H1 (cell line): Measurements from ENCODE around the gene GALNT5. TPM values are rescaled to one million over a fixed set of nuclear protein-coding genes. Genes with fewer than 3 reads are reported as not detected.

Source experiments
- CTCF ChIA-PET: fragments of 300-600 bp; sonication (Branson Sonifier 250); formaldehyde crosslinking; loops from one replicate; lab custom pipeline; 2021; ENCODE audit not compliant: partially characterized antibody; lab: Charles Lee
- POLR2A ChIA-PET: fragments of 300-600 bp; sonication (Branson Sonifier 250); formaldehyde crosslinking; loops from one replicate; lab custom pipeline; 2021; ENCODE audit warnings: inconsistent platforms; ENCODE audit not compliant: partially characterized antibody; lab: Charles Lee
- DNase-seq, 2 experiments: peaks; one replicate each; pipeline versions ENCODE4 v3.0.0 to v3.0.0-alpha.2; 2010 to 2022; ENCODE audit warnings: low spot score in 2 of 2, low read depth in 1 of 2, mixed read lengths in 1 of 2
- FAIRE-seq: peaks from 2 replicates; lab custom pipeline; 2011; peaks lifted over from hg19 to GRCh38; lab: Jason Lieb, UNC
- H2AFZ ChIP-seq: 2 replicates; pipeline ENCODE4 v1.8.1; 2012; ENCODE audit warnings: low read length, inconsistent platforms
- H2AK5ac ChIP-seq: 2 replicates; pipeline ENCODE4 v1.6.1; 2013; ENCODE audit warnings: low read depth, low read length
- H2BK120ac ChIP-seq: replicated peaks from 2 replicates; pipeline ENCODE3; 2013; ENCODE audit warnings: low read depth, low read length, inconsistent platforms
- H2BK12ac ChIP-seq: 2 replicates; pipeline ENCODE4 v1.6.1; 2013; ENCODE audit warnings: low read depth, low read length
- H2BK15ac ChIP-seq: 2 replicates; pipeline ENCODE4 v1.6.1; 2013; ENCODE audit warnings: low read length
- H2BK20ac ChIP-seq: 2 replicates; pipeline ENCODE4 v1.6.1; 2013; ENCODE audit warnings: low read length
- H2BK5ac ChIP-seq: 2 replicates; pipeline ENCODE4 v1.6.1; 2013; ENCODE audit warnings: low read depth, low read length
- H3K14ac ChIP-seq: 2 replicates; pipeline ENCODE4 v1.6.1; 2013; ENCODE audit warnings: inconsistent platforms; ENCODE audit not compliant: insufficient read length
- H3K18ac ChIP-seq: 2 replicates; pipeline ENCODE4 v1.6.1; 2013; ENCODE audit warnings: low read length; ENCODE audit errors: extremely low read depth
- H3K23ac ChIP-seq: 2 replicates; pipeline ENCODE4 v1.6.1; 2013; ENCODE audit warnings: inconsistent platforms; ENCODE audit not compliant: insufficient read length
- H3K23me2 ChIP-seq: 2 replicates; pipeline ENCODE4 v1.6.1; 2013; ENCODE audit warnings: low read depth, low read length
- H3K27ac ChIP-seq: 2 replicates; pipeline ENCODE4 v1.6.1; 2011; ENCODE audit warnings: low read depth, low read length, inconsistent platforms
- H3K27me3 ChIP-seq, 4 experiments: replicated peaks in 1 of 4; 1 replicate in 1 of 4; 2 replicates in 3 of 4; pipeline versions ENCODE4 v1.6.1 to v1.8.1; 2011 to 2013; ENCODE audit warnings: low read length in 3 of 4, mild to moderate bottlenecking in 3 of 4, inconsistent platforms in 2 of 4, mixed read lengths in 2 of 4, moderate library complexity in 1 of 4; ENCODE audit not compliant: control insufficient read depth in 3 of 4, insufficient read depth in 3 of 4; ENCODE audit errors: extremely low read depth in 1 of 4
- H3K36me3 ChIP-seq, 4 experiments: 2 replicates each; pipeline versions ENCODE4 v1.6.1 to v1.8.1; 2011 to 2013; ENCODE audit warnings: mild to moderate bottlenecking in 4 of 4, low read length in 3 of 4, moderate library complexity in 2 of 4, control low read depth in 1 of 4, inconsistent platforms in 1 of 4; ENCODE audit not compliant: insufficient read depth in 4 of 4, control insufficient read depth in 2 of 4
- H3K4ac ChIP-seq: replicated peaks from 2 replicates; pipeline ENCODE3; 2013; ENCODE audit warnings: low read length, low read depth, mixed read lengths, inconsistent platforms; ENCODE audit not compliant: insufficient read length
- H3K4me1 ChIP-seq, 4 experiments: replicated peaks in 1 of 4; 1 replicate in 1 of 4; 2 replicates in 3 of 4; pipeline versions ENCODE4 v1.6.1 to v1.8.1; 2011 to 2013; ENCODE audit warnings: low read length in 3 of 4, inconsistent platforms in 2 of 4, mixed read lengths in 1 of 4; ENCODE audit not compliant: insufficient read depth in 4 of 4, control insufficient read depth in 3 of 4
- H3K4me2 ChIP-seq, 2 experiments: 2 replicates each; pipeline versions ENCODE4 v1.6.1 to v1.8.1; 2011 to 2013; ENCODE audit warnings: low read depth in 2 of 2, low read length in 2 of 2, control low read depth in 1 of 2, inconsistent platforms in 1 of 2, mild to moderate bottlenecking in 1 of 2; ENCODE audit not compliant: insufficient read depth in 1 of 2
- H3K4me3 ChIP-seq, 4 experiments: fragments of 200-600, 300-600 bp in 1 of 4; sonication (generic), shearing (Covaris generic), sonication (Bioruptor Twin) in 1 of 4; 2 replicates each; pipeline versions ENCODE4 v1.5.1 to v1.8.1; 2011 to 2016; ENCODE audit warnings: low read length in 4 of 4, low read depth in 3 of 4, control low read depth in 2 of 4, inconsistent platforms in 2 of 4, mild to moderate bottlenecking in 2 of 4, mixed read lengths in 1 of 4, moderate library complexity in 1 of 4; ENCODE audit not compliant: insufficient read depth in 2 of 4; ENCODE audit errors: extremely low read depth in 1 of 4
- H3K56ac ChIP-seq: replicated peaks from 2 replicates; pipeline ENCODE3; 2013; ENCODE audit warnings: low read depth, mild to moderate bottlenecking, mixed read lengths, low read length, inconsistent platforms; ENCODE audit not compliant: insufficient read length
- H3K79me1 ChIP-seq: 2 replicates; pipeline ENCODE4 v1.6.1; 2013; ENCODE audit warnings: low read depth, low read length, control low read depth
- H3K79me2 ChIP-seq, 2 experiments: 2 replicates each; pipeline versions ENCODE4 v1.6.1 to v1.8.1; 2012 to 2013; ENCODE audit warnings: low read length in 2 of 2, mild to moderate bottlenecking in 2 of 2, inconsistent platforms in 1 of 2; ENCODE audit not compliant: insufficient read depth in 2 of 2, control insufficient read depth in 1 of 2
- H3K9ac ChIP-seq, 4 experiments: replicated peaks in 1 of 4; 1 replicate in 1 of 4; 2 replicates in 3 of 4; pipeline versions ENCODE4 v1.6.1 to v1.8.1; 2011 to 2013; ENCODE audit warnings: low read depth in 3 of 4, low read length in 3 of 4, control low read depth in 2 of 4, mild to moderate bottlenecking in 2 of 4, moderate library complexity in 2 of 4, inconsistent platforms in 1 of 4; ENCODE audit errors: extremely low read depth in 1 of 4
- H3K9me3 ChIP-seq, 2 experiments: 2 replicates each; pipeline versions ENCODE4 v1.6.1 to v1.8.1; 2012 to 2013; ENCODE audit warnings: mild to moderate bottlenecking in 2 of 2, moderate library complexity in 2 of 2, control low read depth in 1 of 2, inconsistent platforms in 1 of 2, low read depth in 1 of 2, low read length in 1 of 2, mixed read lengths in 1 of 2; ENCODE audit not compliant: insufficient read depth in 2 of 2
- H4K20me1 ChIP-seq, 2 experiments: replicated peaks in 1 of 2; 2 replicates each; pipeline versions ENCODE3 to v1.8.1; 2011 to 2013; ENCODE audit warnings: inconsistent platforms in 2 of 2, low read length in 2 of 2, mild to moderate bottlenecking in 1 of 2; ENCODE audit not compliant: insufficient read depth in 2 of 2, control insufficient read depth in 1 of 2
- H4K5ac ChIP-seq: 2 replicates; pipeline ENCODE4 v1.6.1; 2013; ENCODE audit warnings: low read length, low read depth, mixed read lengths, inconsistent platforms; ENCODE audit not compliant: insufficient read length
- H4K8ac ChIP-seq: 2 replicates; pipeline ENCODE4 v1.8.0; 2013; ENCODE audit warnings: mild to moderate bottlenecking, moderate library complexity, low read length, inconsistent platforms; ENCODE audit not compliant: insufficient read depth; ENCODE audit errors: extremely low read depth
- H4K91ac ChIP-seq: replicated peaks from 2 replicates; pipeline ENCODE3; 2013; ENCODE audit warnings: low read length, mixed read lengths, inconsistent platforms; ENCODE audit not compliant: insufficient read length
- ATF2 ChIP-seq: IDR thresholded peaks from 2 replicates; pipeline ENCODE4 v1.6.1; 2012; ENCODE audit warnings: low read length, inconsistent platforms
- CTCF ChIP-seq, 3 experiments: IDR thresholded peaks; 1 replicate in 2 of 3; 2 replicates in 1 of 3; pipeline versions ENCODE4 v1.5.1 to v1.6.1; 2011; ENCODE audit warnings: low read length in 3 of 3, mild to moderate bottlenecking in 3 of 3, inconsistent platforms in 2 of 3, low read depth in 1 of 3, moderate library complexity in 1 of 3; ENCODE audit not compliant: insufficient read depth in 1 of 3; ENCODE audit errors: control extremely low read depth in 1 of 3
- MAX ChIP-seq: IDR thresholded peaks from 2 replicates; pipeline ENCODE4 v1.6.1; 2012; ENCODE audit warnings: inconsistent platforms
- NANOG ChIP-seq: IDR thresholded peaks from 2 replicates; pipeline ENCODE4 v1.6.1; 2011; ENCODE audit warnings: low read length, low read depth, mild to moderate bottlenecking, inconsistent platforms; ENCODE audit not compliant: insufficient read depth, poor library complexity, severe bottlenecking
- RAD21 ChIP-seq, 2 experiments: IDR thresholded peaks in 1 of 2; conservative IDR thresholded peaks in 1 of 2; 2 replicates each; pipeline ENCODE4 v1.6.1; 2011; ENCODE audit warnings: low read depth in 2 of 2, low read length in 2 of 2, improper control_type of control experiment in 1 of 2, inconsistent platforms in 1 of 2, mild to moderate bottlenecking in 1 of 2, moderate library complexity in 1 of 2
- SAP30 ChIP-seq: fragments of 300-600 bp; sonication (generic); IDR thresholded peaks from 2 replicates; pipeline ENCODE4 v1.7.1; 2012; ENCODE audit warnings: low read length, moderate library complexity, mild to moderate bottlenecking, inconsistent platforms; ENCODE audit not compliant: insufficient read depth, insufficient replicate concordance
- SRF ChIP-seq: IDR thresholded peaks from 2 replicates; pipeline ENCODE4 v1.6.1; 2011; ENCODE audit warnings: mild to moderate bottlenecking, low read depth, low read length, moderate library complexity
- ZNF274 ChIP-seq: IDR thresholded peaks from 2 replicates; pipeline ENCODE4 v1.7.0; 2012; ENCODE audit warnings: low read length, borderline replicate concordance; ENCODE audit errors: extremely low read depth
- WGBS, 2 experiments: shearing (Covaris generic) in 1 of 2; methylation state at CpG; one replicate each; pipeline versions ENCODE4 v1.1.6 to v1.1.7; 2013 to 2015; ENCODE audit warnings: low lambda C conversion rate in 2 of 2, mixed read lengths in 2 of 2, inconsistent platforms in 1 of 2, low coverage in 1 of 2, missing lambda C conversion rate in 1 of 2; ENCODE audit not compliant: insufficient replicate concordance in 2 of 2, insufficient coverage in 1 of 2, insufficient read length in 1 of 2; ENCODE audit errors: extremely low coverage in 1 of 2, missing lambda C conversion rate in 1 of 2; 5-methylcytosine and 5-hydroxymethylcytosine counted together
- polyA plus RNA-seq, 7 experiments: library from polyadenylated mRNA; depleted of rRNA in 3 of 7; stranded (reverse) in 5 of 7; unstranded in 2 of 7; fragments of >200 nt in 5 of 7; fragments of 200-250 nt in 2 of 7; gene quantifications; 1 replicate in 5 of 7; 2 replicates in 1 of 7; 4 replicates in 1 of 7; pipeline versions ENCODE4 v1.2.1 to v1.2.3, GENCODE V29; 2011 to 2013; ENCODE audit warnings: missing spikeins in 2 of 7, mixed read lengths in 2 of 7
- total RNA-seq: library from RNA; stranded (reverse); fragmentation: NEBNext Ultra II Directional; extraction: Animal tissue kit (Norgen Biotek cat#: 25700); gene quantifications from 2 replicates; pipeline ENCODE4 v1.2.1, GENCODE V29; 2021

GALNT5 gene
- total and polyA plus RNA-seq, 2 of the 8 experiments (the other 6 are each of a cell fraction or from before 2014, with no cell fraction given), result 0.02 to 0.06 TPM

GRCh38 chr2:157307021-157307420, 49.5 kb downstream of the GALNT5 start:
- no peak overlapping the region for H2BK15ac ChIP-seq
- no peak overlapping the region for H3K4ac ChIP-seq
- H3K9ac ChIP-seq, result no peak overlapping the region
- peaks cover 0 to 3% (median 0%) of the 10 kb centered on the region in 4 experiments; a peak in 2 of 7 replicates for H3K4me1 ChIP-seq
- ChIA-PET POLR2A (no interaction called here), CTCF (interaction anchor here (0.6 to 12.2 kb wide), 20 partner anchors 7 to 1523 kb away, joined by 3 to 299 read pairs (median 4); partner anchors contain the start of gene ERMN)
- no peaks in the 10 kb centered on the region for H3K9me3 ChIP-seq
- no peak overlapping the region for H2BK12ac ChIP-seq
- H3K36me3 ChIP-seq, result no peaks in the 10 kb centered on the region
- DNase-seq (no peak), FAIRE-seq (no peak)
- H4K91ac ChIP-seq, result no peak overlapping the region
- no peak overlapping the region for H3K18ac ChIP-seq
- H3K23me2 ChIP-seq, result no peaks in the 10 kb centered on the region
- no peak overlapping the region for H3K23ac ChIP-seq
- H4K20me1 ChIP-seq, result no peaks in the 10 kb centered on the region
- no peaks in the 10 kb centered on the region for H3K27me3 ChIP-seq
- no peak overlapping the region for H2BK120ac ChIP-seq
- no peak overlapping the region for H2BK5ac ChIP-seq
- no peak overlapping the region for H4K5ac ChIP-seq
- H2AFZ ChIP-seq, result 0 out of 2 replicates have a peak overlapping the region, but pooled peaks have one; percentile 9
- H3K79me2 ChIP-seq, result no peaks in the 10 kb centered on the region
- H3K56ac ChIP-seq, result no peak overlapping the region
- no peaks in the 10 kb centered on the region for H3K79me1 ChIP-seq
- no peak overlapping the region for H3K4me3 ChIP-seq
- H3K14ac ChIP-seq, result no peak overlapping the region
- H4K8ac ChIP-seq, result no peak overlapping the region
- no peak overlapping the region for H2BK20ac ChIP-seq
- 89% methylated on average over 1 of the region's 1 CpG; no CpG with 5 or more reads in 1 of the 2 experiments for WGBS, 2 experiments
- H3K27ac ChIP-seq, result no peak overlapping the region
- no peak overlapping the region for H2AK5ac ChIP-seq
- no peak overlapping the region for H3K4me2 ChIP-seq
- no peak for TF ChIP-seq ATF2
- TF ChIP-seq MAX, result no peak
- TF ChIP-seq CTCF (IDR thresholded peaks at IDR 0.05; ENCODE audit: control extremely low read depth in 1 of 3, insufficient read depth in 1 of 3, low read depth in 1 of 3, low read length in 3 of 3), result peak in 1 of 3 experiments; percentile 27; a peak in 1 of 4 replicates
- TF ChIP-seq RAD21 (IDR thresholded peaks at IDR 0.05 in 1 of 2, conservative IDR thresholded peaks at IDR 0.05 in 1 of 2; ENCODE audit: low read depth in 2 of 2, low read length in 2 of 2), result peak; percentile 12 to 30; a peak in 3 of 4 replicates
- no peak for TF ChIP-seq ZNF274
- no peak for TF ChIP-seq SAP30
- no peak for TF ChIP-seq NANOG
- TF ChIP-seq SRF, result no peak
